HCT116 (cell line): ENCODE data around the gene ABCC8.

ENCODE experiments used
- SIN3A ChIP-seq: IDR thresholded peaks from 2 replicates; pipeline ENCODE4 v1.6.1; 2012; ENCODE audit warnings: low read depth
- TF ChIP-seq, protein P1 (sequence below): IDR thresholded peaks from 2 replicates; pipeline ENCODE4 v1.6.1; 2012

DNA sequence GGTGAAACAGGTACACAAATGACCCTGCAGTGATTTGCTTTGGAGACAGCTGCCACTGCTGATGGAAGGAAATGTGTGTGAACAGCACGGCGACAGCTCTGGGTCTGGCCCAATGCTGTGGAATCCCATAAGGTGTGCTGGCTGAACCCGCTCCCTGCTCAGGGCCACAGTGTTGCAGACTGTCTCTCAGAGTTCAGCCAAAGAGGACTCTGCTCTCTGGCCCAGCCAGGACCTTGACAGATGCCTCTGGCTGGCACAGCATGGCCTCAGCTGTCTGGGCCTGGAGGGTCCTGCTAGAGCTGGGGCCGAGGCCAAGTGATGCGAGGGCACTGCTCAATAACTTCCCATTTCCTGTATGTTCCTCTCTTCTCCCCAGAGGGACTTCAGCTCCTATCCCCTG lies 5.3 kb upstream of the ABCC8 start:
- no peak for TF ChIP-seq SIN3A
- TF ChIP-seq, protein P1, sequence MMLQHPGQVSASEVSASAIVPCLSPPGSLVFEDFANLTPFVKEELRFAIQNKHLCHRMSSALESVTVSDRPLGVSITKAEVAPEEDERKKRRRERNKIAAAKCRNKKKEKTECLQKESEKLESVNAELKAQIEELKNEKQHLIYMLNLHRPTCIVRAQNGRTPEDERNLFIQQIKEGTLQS, result no peak
